Non-pigmented ciliary epithelial cell (primary cell): ENCODE results near the gene RAB13.
A peak's percentile ranks its signal among the peaks of the same experiment; 100 is the strongest.

ENCODE experiments used
- DNase-seq: peaks from one replicate; pipeline ENCODE4 v3.0.0-alpha.2; 2010; ENCODE audit warnings: low read depth

Gene RAB13

DNA sequence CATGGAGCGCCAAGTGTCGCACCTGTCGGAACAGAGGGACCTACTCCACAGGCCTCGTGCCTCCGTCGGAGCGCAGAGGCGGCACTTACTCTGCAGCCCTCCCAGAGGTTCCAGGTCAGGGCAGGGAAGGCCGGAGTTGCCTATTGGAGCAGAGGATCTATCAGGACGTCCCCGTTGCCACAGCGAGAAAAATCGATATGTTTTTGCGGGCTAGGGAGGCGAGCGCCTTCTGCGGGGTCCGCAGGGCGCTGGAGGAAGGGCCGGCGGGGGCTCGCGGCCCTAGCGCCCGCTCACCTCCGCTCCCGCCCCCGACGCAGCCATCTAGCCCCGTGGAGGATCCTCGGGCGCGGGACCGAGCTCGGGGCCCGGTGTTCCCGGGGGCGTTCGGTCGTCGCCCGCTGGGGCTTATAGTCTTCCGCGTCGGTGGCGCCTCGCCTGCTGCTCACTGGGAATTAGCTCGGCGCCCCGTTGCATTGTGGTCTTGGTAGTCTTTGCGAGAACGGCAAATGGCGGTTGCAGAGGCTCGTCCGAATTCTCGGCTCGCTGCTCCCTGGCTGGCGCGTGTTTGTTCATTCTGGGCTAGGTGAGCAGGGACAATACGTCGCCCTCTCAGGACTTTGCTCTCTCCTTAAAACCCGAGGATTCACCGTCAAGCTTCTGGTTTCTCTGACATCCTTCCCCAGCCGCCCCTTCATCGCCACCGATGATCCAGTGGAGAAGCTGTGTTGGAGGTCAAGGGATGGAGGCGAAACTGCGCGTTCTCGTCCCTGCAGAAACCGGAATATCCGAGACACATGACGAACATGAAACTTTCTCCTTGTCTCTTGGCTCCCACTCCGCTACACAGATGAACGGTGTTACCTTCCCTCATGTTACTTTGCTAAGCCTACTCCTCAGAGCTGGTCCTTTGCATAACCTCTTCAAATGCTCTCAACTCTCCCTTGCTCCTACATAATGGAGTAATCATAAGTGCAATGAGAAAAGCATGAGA lies 8.6 kb downstream of the RAB13 start, which contains the start of gene JTB:
JTB (minus strand) TSS at position 425 of the 991 bp plus-strand sequence; CDS start at position 3, 422 bp downstream.
- no peak for DNase-seq

DNA sequence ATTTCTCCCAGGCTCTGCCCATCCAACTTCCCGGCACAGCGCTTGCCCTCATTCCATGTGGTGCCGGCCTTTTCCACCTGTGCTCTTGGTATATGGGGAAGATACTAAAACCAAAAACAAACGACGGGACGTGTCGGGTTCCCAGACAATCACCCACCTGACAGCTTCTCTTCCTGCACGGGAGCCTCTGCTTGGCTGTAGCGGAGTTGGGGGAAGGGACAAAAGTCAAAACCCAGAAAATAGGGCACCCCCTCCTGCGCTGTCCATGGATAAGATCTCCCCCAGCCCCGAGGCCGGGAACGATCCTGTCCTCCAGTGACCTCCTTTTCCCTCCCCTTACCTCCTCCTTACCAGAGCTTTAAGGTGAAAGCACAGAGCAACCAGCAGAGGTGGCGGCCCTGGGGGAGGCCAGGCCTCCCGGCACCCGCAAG lies 9.3 kb downstream of the RAB13 start:
- no peak for DNase-seq

DNA sequence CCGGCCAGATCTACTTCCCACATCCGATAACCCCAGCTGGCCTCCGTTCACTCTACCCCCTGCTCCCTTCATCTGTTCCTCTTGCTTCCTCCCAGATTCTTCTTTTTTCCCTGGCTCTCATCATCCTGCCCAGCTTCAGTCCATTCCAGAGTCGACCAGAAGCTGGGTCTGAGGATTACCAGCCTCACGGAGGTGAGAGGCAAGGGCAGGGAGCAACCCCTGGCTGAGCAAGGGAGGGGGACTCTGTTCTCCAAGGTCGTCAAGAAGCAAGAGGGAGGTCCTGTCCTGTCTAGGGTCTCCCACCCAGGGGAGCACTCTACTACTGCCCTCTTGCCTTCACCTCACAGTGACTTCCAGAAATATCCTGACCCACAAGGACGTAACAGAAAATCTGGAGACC lies 12.6 kb downstream of the RAB13 start:
- DNase-seq = no peak

DNA sequence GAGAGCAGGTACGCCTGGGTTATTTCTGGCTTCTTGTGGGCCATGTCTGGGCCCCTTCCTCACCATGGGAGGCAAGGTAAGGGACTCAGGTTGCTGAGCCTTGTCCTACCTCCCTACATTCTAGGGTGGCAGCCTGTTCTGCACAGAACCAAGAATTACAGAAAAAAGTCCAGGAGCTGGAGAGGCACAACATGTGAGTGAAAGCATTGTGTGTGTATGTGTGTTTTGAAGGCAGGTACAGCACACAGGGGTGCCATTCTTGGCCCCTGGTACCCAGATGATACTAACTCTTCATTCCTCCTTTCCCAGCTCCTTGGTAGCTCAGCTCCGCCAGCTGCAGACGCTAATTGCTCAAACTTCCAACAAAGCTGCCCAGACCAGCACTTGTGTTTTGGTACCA lies 13.1 kb downstream of the RAB13 start:
- DNase-seq = no peak

DNA sequence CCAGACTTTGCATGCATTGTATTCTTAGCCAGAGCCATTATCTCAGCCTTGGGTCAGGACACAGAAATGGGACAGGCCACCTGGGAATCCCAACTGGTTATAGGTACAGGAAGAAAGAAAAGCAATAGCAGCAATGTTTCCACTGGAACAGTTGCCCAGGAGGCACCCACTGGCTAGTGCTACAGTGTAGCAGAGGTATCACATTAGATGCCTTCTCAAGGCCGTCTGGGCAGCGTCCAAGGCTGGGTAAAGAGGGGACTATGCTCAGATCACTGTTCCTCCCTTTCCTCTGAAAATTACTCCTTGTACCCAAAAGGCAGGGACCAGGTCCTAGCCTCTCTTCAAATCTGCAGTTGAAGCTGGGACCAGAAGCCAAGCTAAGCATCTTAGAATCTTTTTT lies 15.8 kb downstream of the RAB13 start:
- no peak for DNase-seq

DNA sequence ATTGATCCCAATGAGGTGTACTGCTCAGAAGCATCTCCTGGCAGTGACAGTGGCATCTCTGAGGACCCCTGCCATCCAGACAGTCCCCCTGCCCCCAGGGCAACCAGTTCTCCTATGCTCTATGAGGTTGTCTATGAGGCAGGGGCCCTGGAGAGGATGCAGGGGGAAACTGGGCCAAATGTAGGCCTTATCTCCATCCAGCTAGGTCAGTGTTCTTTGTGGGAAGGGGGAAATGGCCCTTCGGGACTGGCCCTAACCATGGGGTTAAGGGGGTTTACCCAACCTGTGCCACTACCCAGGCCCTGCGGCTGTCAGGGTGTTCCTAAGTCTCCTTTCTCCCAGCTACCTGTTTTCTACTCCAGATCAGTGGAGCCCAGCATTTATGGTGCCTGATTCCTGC lies 17.2 kb downstream of the RAB13 start:
- DNase-seq = no peak

DNA sequence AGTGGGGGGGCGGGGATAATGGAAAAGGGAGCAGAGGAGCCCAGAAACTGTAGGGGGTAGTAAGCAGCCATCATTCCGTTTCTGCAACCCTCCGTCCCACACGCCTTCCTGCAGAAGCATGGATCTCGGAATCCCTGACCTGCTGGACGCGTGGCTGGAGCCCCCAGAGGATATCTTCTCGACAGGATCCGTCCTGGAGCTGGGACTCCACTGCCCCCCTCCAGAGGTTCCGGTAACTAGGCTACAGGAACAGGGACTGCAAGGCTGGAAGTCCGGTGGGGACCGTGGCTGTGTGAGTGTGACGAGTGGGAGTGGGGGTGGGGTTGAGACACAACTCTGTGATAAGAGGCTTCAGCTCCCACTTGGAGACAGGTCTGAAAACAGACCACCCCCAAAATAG lies 17.7 kb downstream of the RAB13 start:
- no peak for DNase-seq

DNA sequence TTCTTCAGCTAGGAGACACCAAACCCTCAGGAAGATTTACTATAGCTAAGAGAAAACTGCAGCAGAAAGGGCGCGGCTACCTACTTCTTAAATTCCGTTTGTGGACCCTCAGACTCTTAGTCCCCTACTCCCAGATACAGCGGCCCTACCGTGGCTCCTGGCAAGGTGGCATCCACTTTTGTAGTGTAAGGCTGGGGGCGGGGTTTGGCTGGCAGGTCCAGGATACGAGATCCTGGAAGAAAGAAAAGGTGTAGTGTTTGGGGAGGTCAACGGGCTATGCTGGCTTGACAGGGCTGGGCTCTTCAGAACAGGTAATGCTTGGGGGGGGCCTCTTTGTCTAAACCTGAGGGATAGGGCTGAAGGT lies 18.2 kb downstream of the RAB13 start:
- DNase-seq = no peak

DNA sequence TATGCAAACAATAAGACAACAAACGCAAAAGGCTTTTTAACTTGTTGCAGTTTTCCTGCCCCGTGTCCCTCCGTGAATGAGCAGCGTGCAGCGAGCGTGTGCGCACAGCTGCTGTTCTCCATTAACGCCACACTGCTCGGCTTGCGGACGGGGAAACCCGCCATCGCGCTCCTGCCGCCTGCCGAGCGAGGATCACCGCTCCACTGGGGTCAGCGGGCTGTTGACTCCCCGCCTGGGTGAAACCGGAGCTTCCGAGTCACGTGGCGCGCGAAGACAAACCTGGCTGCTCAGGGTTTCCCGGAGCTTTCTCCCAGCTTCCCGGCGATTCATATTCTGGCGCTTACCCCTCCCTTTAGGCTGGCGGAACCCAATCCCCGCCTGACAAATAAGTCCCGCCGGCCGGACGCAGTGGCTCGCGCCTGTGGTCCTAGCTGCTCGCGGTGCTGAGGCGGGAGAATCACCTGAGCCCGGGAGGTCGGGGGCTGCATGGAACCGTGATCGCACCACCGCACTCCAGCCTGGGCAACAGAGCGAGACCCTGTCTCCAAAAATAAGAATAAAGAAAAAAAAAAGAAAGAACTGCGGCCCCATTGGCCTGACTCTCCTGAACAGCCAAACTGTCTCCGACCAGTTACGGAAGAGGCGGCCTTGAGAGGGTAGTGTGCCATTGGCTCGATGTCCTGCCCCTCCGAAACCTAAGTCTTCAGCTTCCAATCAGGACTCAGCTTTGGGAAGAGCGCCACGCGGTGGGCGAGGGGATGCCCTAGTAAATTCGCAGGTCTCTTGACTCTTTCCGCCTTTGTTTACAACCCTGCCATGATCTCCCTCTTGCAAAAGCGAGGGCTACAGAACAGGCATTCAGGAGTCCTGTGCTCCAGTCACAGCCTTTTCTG lies 18.8 kb downstream of the RAB13 start, which contains the start of gene CREB3L4:
CREB3L4 (plus strand) TSS at position 796 of the 893 bp plus-strand sequence. CDS start 624 bp downstream, outside the sequence.
- peak; percentile 94 for DNase-seq

DNA sequence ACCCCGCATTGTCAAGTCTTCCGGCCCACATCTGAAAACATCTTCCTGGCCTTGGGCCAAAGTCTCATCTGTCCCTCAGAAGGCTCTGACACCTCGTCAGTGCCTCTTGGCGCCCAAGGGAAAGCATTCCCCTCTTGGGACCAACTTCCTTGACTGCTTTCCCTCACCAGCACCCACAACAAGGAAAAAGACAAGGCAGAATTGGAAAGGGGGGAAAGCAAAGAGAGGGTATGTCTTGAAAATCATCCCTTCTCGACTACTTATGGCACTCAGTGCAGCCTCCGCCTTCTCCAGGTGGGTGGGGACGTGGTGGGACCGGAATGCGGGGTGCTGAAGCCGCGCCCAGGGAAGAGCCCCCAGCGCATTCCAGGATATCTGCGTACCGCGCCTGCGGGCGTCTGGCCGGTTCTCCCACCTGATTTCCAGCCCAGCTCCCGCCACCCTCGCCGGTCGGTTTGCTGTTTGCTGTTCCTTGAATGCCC lies 22.2 kb downstream of the RAB13 start:
- no peak for DNase-seq

DNA sequence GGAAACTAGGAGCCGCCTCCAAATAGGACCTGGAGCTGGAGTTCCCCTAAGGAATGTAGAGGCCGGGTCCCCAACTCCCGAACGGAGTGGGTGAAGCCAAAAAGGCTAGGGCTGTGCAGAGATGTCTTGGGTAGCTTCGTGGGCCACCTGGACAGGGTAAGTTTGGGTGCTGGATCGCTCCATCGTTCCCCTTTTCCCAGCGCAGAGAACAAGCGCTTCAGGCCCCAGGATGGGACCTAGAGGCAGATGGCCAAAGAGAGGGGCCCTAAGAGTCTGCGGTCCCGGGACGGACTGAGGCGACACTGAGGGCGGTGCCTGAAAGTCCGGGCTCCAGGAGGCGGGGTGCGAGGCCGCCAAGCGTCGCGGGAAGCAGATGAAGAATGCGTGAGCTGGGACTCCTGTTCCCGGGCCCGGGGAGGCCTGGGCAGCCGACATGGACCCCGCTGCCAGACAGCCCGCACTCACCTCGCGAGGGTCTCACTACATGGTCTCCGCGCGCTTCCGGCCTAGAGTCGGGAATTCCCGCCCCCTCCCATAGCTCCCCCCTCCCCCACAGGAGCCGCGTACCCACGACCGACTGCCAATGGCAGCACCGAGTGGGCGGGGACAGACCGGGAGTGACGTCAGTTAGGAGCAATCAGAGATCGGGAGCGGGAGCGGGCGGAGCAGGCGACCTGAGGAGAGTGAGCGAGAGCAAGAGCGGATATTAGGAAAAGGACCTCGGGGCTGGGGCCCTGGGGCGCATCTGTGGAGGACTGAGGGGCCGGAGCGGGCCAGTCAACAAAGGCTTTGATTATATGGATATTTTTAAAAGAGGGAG lies 22.9 kb downstream of the RAB13 start, which contains the start of gene SLC39A1:
SLC39A1 (minus strand) TSS at position 508 of the 820 bp plus-strand sequence. CDS start 822 bp downstream, outside the sequence.
- DNase-seq = peak; percentile 86

DNA sequence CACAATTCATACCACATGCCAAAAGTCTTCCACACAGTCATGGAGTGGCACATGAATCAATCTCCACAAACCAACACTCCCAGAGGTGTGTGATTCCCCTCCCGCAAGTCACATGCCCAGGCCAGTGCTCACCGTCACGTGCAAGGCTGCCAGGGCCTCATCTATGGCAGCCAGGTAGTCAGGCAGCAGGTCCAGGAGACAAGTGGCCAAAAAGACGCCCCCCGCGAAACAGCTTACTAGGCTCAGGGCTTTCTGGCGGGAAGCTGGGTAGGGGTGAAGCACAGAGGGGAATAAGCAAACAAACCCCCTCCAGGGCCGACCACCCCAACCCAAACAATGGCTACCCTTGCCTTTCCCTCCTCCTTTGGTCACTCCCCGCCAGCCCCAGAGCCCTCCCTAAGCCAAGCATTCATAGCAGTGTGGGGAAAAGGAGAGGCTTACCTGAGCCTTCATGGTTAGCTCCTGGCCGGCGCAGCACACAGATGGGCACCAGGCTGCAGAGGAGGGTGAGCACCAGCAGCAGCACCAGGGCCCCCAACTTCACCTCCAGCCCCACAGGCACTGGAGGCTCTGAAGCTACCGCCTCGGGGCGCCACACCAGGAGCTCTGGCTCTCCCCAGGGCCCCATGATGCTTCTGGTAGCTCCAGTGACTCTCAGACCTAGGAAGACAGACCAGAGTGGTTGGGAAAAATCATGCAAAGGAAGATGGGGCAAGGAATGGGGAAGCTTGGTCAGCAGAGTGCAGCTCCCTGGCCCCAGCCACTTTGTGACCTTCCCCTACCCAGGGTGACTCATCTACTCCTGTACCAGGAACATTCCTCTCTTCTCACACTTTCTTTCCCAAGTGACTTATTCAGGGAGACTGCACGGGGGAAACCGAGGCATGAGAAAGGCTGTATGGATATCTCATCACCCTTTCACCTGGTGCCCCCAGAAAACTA lies 23.8 kb downstream of the RAB13 start:
- no peak for DNase-seq

DNA sequence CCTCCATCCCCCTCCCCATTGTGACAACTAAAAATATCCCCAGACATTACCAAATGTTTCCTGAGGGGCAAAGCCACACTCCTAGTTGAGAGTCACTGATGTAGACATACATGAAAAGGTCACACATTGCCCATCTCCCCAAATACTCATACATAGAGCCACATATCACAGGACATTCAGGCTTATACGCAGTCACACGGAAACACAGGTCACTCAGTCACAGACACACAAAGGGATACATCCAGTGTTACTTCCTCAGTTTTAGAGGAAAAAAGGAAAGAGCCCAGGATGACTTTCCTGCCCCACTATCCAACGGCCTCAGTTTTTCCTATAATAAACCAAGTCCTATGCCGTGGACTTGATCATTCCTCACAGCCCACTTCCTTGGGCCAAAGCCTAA lies 24.7 kb downstream of the RAB13 start:
- DNase-seq = no peak

DNA sequence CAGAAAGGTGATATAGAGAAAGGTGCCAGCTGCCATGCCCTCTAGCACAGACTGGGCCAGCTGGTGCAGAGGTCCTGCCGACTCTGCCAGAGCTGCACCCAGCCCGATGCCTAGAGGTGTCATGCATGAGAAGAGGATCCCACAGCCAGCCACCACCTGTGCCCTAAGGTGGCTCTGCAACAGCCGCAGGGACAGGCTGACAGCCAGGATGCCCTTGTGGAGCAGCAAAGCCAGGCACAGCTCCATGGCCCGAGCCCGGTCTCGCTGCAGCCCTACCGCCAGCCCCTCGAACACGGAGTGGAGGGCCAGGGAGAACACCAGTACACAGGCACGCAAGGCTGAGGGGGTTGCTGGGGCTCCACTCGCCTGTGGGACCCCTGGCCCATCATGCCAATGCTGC lies 25.9 kb downstream of the RAB13 start:
- no peak for DNase-seq

DNA sequence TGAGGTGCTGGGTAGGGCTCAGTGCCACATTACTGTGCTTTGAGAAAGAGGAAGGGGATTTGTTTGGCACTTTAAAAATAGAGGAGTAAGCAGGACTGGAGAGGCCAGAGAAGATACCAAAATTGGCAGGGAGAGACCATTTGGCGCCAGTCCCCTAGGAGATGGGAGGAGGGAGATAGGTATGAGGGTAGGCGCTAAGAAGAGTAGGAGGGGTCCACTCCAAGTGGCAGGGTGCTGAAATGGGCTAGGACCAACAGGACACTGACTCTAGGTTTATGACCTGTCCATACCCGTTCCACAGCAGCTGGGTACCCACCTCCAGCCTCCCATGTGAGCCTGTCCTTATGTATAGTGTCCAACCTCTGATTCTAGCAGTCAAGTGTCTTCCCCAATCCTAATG lies 26.7 kb downstream of the RAB13 start:
- DNase-seq = no peak

DNA sequence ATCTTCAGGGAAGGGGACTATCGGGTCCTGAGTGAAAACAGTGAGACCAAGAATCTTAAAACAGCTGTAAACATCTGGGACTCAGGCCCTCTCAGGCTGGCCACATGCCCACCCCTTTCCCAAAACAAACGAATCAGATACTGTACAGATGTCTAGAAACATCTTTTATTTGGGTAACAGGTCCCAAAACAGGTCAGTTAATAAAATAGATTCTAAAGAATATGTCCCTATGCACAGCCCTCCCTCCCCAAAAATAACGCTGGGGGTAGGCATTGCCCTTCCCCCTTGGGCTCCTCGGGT lies 27.2 kb downstream of the RAB13 start:
- DNase-seq = no peak

DNA sequence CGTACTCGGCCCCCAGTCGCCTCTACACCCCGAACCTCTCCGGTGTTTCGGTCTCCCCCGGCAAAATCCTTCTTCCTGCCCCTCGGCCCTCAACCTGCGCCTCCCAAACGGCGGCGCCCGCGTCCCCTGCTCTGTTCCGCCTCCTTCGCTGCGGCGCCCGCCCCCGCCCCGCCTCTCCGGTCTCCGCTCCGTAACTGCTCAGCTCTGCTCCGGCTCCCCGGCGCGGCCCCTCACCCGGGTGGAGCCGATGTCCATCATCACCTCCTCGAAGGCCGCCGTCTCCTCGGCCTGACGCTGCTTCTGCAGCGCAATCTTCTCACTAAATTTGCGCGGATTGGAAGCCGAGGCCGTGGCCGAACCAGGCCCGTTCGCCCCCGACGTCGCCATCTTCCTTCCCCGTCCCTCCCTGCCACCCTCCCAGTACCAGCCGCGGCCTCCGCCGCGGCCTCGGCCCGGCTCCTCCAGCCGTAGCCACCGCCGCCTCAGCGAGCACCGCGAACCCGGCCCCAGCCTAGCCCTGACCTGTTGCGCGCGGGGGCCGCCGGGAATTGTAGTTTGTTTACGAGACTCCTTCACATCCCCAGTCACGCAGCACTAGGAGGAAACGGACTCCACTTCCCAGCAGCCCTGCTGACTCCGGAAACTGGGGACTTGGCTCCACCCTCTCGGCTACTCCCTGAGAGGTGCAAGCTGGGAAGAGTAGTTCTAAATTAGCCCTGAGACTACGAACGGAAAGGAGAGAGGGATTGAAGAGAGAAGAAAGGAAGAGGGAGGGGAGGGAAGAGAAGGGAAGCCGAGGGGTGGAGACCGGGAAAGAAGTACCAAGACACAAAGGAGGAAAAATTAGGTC lies 27.8 kb downstream of the RAB13 start, which contains the start of gene CRTC2:
CRTC2 (minus strand) TSS at position 502 of the 850 bp plus-strand sequence; CDS start at position 387, 115 bp downstream.
- peak; percentile 93 for DNase-seq

DNA sequence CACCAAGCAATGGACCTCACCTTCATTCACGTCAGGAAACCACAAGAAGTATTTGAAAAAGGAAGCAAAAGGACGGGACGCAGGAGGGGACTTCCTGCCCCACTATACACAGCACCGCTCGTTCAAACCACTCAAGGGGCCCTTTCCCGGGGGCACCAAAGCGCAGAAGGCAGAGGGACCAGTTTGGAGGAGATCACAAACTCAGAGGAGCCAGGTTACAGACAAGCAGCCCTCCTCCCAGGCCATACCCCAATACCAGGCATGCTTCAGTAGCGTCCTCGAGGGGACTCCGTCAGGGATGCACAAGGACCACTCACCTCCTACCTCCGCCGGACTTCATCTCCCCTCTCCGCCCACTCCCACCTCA lies 28.4 kb downstream of the RAB13 start:
- DNase-seq = no peak

DNA sequence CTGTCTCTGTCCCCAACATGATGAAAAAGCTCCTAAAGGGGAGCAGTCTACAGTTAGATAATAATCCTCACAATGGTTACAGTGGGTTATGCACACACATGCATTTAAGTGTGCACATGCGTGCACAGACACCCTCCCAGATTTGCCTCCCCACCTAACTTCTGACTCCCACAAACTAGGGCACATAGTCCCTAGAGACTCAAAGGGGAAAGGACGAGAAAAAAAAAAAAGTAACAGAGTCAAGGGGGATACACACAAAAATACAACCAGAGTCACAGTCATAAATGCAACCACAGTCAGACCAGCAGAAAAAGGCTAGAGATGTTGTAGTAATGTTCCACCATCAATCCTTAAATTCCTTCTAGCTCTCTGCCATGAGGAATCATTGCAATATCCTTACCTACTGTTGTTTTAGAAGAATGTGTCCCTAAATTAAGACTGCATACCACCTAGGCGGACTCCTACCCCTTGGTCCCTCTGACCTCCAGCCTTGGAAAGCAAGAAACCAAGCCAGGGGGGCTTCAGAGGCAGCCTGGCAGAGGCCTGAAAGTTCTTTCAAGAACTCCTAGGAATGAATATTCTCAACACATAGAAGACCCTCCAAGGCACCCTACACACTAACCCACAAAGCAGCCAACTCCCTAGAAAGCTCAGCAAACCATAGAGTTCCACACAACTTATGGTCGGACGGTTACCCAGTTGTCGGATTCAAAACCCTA lies 29.0 kb downstream of the RAB13 start:
- DNase-seq = no peak
